ENCODE data around the gene CGREF1. TPM values are rescaled to one million over a fixed set of nuclear protein-coding genes. Genes with fewer than 3 reads are reported as not detected.

The CGREF1 gene
- total RNA-seq, 1 experiment from 2014 or later = 4.0 TPM

DNA sequence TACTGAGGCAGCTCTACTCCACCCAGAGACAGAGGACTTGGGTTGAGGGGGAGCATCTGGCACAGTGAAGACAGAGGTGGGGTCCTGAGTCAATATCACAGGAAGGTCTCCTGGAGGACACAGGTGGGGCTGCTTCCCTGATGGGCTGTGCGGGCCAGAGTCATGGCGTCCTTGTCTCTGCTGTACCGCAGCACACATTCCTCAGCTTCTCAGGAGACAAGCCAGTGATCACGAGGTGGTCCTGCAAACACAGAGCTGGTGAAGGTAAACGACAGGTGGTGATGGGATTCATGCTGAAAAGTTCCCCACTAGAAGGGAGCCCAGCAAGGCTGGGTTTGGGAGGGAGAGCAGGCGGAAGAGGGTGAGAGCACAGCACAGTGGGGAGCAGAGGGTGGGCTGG, 39.5 kb upstream of the CGREF1 start:
- no peak for DNase-seq (ENCODE audit: low read depth, low spot score)
- TF ChIP-seq SP1 (IDR thresholded peaks at IDR 0.05; ENCODE audit: low read depth) = no peak
- no peak for TF ChIP-seq POLR2A (IDR thresholded peaks at IDR 0.05; ENCODE audit: borderline replicate concordance, extremely low read depth, insufficient read depth, insufficient read length)
- TF ChIP-seq, protein P1, sequence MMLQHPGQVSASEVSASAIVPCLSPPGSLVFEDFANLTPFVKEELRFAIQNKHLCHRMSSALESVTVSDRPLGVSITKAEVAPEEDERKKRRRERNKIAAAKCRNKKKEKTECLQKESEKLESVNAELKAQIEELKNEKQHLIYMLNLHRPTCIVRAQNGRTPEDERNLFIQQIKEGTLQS (IDR thresholded peaks at IDR 0.05) = no peak
- TF ChIP-seq SRF (IDR thresholded peaks at IDR 0.05; ENCODE audit: low read depth) = no peak
- TF ChIP-seq, protein P2, sequence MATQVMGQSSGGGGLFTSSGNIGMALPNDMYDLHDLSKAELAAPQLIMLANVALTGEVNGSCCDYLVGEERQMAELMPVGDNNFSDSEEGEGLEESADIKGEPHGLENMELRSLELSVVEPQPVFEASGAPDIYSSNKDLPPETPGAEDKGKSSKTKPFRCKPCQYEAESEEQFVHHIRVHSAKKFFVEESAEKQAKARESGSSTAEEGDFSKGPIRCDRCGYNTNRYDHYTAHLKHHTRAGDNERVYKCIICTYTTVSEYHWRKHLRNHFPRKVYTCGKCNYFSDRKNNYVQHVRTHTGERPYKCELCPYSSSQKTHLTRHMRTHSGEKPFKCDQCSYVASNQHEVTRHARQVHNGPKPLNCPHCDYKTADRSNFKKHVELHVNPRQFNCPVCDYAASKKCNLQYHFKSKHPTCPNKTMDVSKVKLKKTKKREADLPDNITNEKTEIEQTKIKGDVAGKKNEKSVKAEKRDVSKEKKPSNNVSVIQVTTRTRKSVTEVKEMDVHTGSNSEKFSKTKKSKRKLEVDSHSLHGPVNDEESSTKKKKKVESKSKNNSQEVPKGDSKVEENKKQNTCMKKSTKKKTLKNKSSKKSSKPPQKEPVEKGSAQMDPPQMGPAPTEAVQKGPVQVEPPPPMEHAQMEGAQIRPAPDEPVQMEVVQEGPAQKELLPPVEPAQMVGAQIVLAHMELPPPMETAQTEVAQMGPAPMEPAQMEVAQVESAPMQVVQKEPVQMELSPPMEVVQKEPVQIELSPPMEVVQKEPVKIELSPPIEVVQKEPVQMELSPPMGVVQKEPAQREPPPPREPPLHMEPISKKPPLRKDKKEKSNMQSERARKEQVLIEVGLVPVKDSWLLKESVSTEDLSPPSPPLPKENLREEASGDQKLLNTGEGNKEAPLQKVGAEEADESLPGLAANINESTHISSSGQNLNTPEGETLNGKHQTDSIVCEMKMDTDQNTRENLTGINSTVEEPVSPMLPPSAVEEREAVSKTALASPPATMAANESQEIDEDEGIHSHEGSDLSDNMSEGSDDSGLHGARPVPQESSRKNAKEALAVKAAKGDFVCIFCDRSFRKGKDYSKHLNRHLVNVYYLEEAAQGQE (IDR thresholded peaks at IDR 0.05; ENCODE audit: low read depth) = no peak
- TF ChIP-seq POLR2AphosphoS5 (IDR thresholded peaks at IDR 0.05; ENCODE audit: low read depth, low read length) = no peak
- TF ChIP-seq RAD21 (IDR thresholded peaks at IDR 0.05; ENCODE audit: low read depth) = no peak
- Histone ChIP-seq H3K9me2 (ENCODE audit: insufficient read depth) (no peaks in the 10 kb centered on the region), H3K79me2 (ENCODE audit: insufficient read depth, low read length) (no peaks in the 10 kb centered on the region), H3K4me3 (replicated peaks in 1 of 2; ENCODE audit: low read depth in 1 of 2, low read length in 2 of 2) (no peak overlapping the region), H4K20me1 (ENCODE audit: insufficient read depth) (no peaks in the 10 kb centered on the region), H2AFZ (ENCODE audit: low read depth, low read length, poor library complexity, severe bottlenecking) (no peak overlapping the region), H3K9me3 (ENCODE audit: control insufficient read depth in 1 of 2, insufficient read depth in 1 of 2, low read depth in 1 of 2, low read length in 2 of 2) (no peaks in the 10 kb centered on the region), H3K27ac (ENCODE audit: low read depth, low read length) (no peak overlapping the region), H3K27me3 (ENCODE audit: insufficient read depth, low read length) (no peaks in the 10 kb centered on the region), H3K4me2 (ENCODE audit: low read length) (no peak overlapping the region), H3K4me1 (ENCODE audit: control insufficient read depth in 1 of 2, insufficient read depth in 2 of 2, low read length in 2 of 2) (peaks cover 0 to 3% of the 10 kb centered on the region in 2 experiments; a peak in 1 of 4 replicates), H3K9ac (ENCODE audit: low read length) (no peak overlapping the region), H3K36me3 (ENCODE audit: control insufficient read depth in 1 of 2, insufficient read depth in 2 of 2, low read length in 2 of 2) (no peaks in the 10 kb centered on the region)
- CTCF ChIA-PET = interaction anchor here (1.9 kb wide), 1 partner anchor 11 kb away, joined by 7 read pairs; no protein-coding TSS in a partner anchor
- BruUV-seq (replicated peaks) = no TSS peak
- RAD21 ChIA-PET (ENCODE audit: low non-redundant PET in 1 of 2, low total read pairs in 2 of 2, uncharacterized antibody in 2 of 2, unreplicated experiment in 2 of 2) = no interaction called here
- no peak for ATAC-seq
- intact Hi-C loops (cut with micrococcal nuclease) = no loop called here
- POLR2A ChIA-PET = no interaction called here

Measured in HCT116 (cell line).